Pancreas (tissue), 10 donors: ENCODE measurements around the gene TCF3. TPM values are rescaled to one million over a fixed set of nuclear protein-coding genes. Genes with fewer than 3 reads are reported as not detected.

Experiments
- ATAC-seq, 4 donors: fragments of 200-7000 bp; cut with Tn5 transposase; one replicate each; pipeline versions ENCODE4 v1.8.0 to v1.9.1; 2020; ENCODE audit warnings: mild to moderate bottlenecking in 4 of 4, moderate library complexity in 4 of 4
- DNase-seq, 6 donors: peaks; one replicate each; pipeline ENCODE4 v3.0.0-alpha.2; 2020
- FAIRE-seq: peaks from 2 replicates; lab custom pipeline; 2012; peaks lifted over from hg19 to GRCh38; lab: Jason Lieb, UNC
- H3K27ac ChIP-seq, 4 donors: fragments of 200-600 bp; sonication (generic); 1 replicate in 3 of 4; 2 replicates in 1 of 4; pipeline versions ENCODE4 v1.5.0 to v1.8.0; 2020
- H3K27me3 ChIP-seq, 4 donors: fragments of 200-600 bp; one replicate each; pipeline ENCODE4 v1.8.0; 2021
- H3K36me3 ChIP-seq, 3 donors: fragments of 200-600 bp; sonication (generic) in 1 of 3; one replicate each; pipeline versions ENCODE4 v1.5.0 to v1.8.0; 2020 to 2021
- H3K4me1 ChIP-seq, 3 donors: fragments of 200-600 bp; one replicate each; pipeline ENCODE4 v1.8.0; 2021
- H3K4me3 ChIP-seq, 4 donors: fragments of 200-600 bp; sonication (generic) in 2 of 4; one replicate each; pipeline versions ENCODE4 v1.5.0 to v1.8.0; 2020 to 2021
- H3K9me3 ChIP-seq, 4 donors: fragments of 200-600 bp; one replicate each; pipeline ENCODE4 v1.8.0; 2021
- WGBS, 2 donors: extraction: QIAGEN DNeasy Blood & Tissue Kit; methylation state at CpG; one replicate each; pipeline ENCODE4 v1.1.7; 2013; 5-methylcytosine and 5-hydroxymethylcytosine counted together
- intact Hi-C, 3 donors: fragments of 100-400 bp; cut with DNase I; formaldehyde crosslinking; loops; one replicate each; pipeline versions ENCODE4 v1.11.1 to v1.14.2; 2022
- polyA plus RNA-seq, 2 donors: library from polyadenylated mRNA; stranded (reverse); fragments of 200-250 nt; gene quantifications; one replicate each; pipeline ENCODE4 v1.2.3, GENCODE V29; 2013
- total RNA-seq, 6 donors: library from RNA; stranded (reverse); fragmentation: NEBNext Ultra II Directional in 4 of 6; extraction: Animal tissue kit (Norgen Biotek cat#: 25700) in 4 of 6; gene quantifications; one replicate each; pipeline versions ENCODE4 v1.2.1 to v1.2.4, GENCODE V29; 2021 to 2023
- TF ChIP-seq, protein P1 (sequence below), 4 donors: fragments of 200-600 bp; sonication (generic) in 3 of 4; IDR thresholded peaks; one replicate each; pipeline versions ENCODE4 v1.5.0 to v1.8.0; 2021; ENCODE audit warnings: antibody characterized with exemption in 4 of 4
- donor health status: healthy with polysubstance abuse.
- donor health status: DM: no; HTN: no; CAD: no; lungs with moderate emphysema.
- donor health status: DM: no; HTN: no; CAD: no.
- donor health status: control.
- donor health status: control.
- donor health status: Bipolar disorder and iron deficiency.
- donor health status: DM: yes; HTN: yes; CAD: no.
- donor health status: DM: no; HTN: no; CAD: no.
- donor health status: DM: no; HTN: no; CAD: no.
- donor health status: DM: yes; HTN: yes; CAD: no.

Gene TCF3
- total and polyA plus RNA-seq, 8 donors: 19.8 to 41.9 (median 26.7) TPM

DNA sequence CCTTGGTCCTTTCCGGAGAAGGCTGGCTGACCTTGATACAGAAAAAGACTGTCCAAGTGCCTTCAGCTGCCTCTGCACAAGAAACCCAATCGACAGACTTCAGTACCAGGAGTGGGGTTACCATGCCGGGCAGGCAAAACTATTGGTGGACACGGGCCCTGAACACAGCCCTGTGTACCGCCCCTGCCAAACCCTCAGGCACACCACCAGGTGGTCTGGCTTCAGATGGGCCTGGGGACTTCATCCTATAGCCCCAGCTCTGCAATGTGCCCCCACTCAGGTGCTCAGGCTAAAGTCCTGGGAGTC lies 17.5 kb downstream of the TCF3 start:
- DNase-seq (peak in 1 of 6 donors; percentile 2), ATAC-seq (no peak), FAIRE-seq (no peak)
- Histone ChIP-seq H3K9me3 (no peaks in the 10 kb centered on the region), H3K27me3 (no peaks in the 10 kb centered on the region), H3K4me3 (no peak overlapping the region), H3K36me3 (peaks cover 0 to 9% (median 0%) of the 10 kb centered on the region in 3 donors), H3K4me1 (no peaks in the 10 kb centered on the region), H3K27ac (no peak overlapping the region)
- 97 to 99% methylated on average over 5 of the region's 5 CpGs for WGBS, 2 donors
- TF ChIP-seq, protein P1, sequence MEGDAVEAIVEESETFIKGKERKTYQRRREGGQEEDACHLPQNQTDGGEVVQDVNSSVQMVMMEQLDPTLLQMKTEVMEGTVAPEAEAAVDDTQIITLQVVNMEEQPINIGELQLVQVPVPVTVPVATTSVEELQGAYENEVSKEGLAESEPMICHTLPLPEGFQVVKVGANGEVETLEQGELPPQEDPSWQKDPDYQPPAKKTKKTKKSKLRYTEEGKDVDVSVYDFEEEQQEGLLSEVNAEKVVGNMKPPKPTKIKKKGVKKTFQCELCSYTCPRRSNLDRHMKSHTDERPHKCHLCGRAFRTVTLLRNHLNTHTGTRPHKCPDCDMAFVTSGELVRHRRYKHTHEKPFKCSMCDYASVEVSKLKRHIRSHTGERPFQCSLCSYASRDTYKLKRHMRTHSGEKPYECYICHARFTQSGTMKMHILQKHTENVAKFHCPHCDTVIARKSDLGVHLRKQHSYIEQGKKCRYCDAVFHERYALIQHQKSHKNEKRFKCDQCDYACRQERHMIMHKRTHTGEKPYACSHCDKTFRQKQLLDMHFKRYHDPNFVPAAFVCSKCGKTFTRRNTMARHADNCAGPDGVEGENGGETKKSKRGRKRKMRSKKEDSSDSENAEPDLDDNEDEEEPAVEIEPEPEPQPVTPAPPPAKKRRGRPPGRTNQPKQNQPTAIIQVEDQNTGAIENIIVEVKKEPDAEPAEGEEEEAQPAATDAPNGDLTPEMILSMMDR (IDR thresholded peaks at IDR 0.05): no peak
- intact Hi-C loops: no loop called here

DNA sequence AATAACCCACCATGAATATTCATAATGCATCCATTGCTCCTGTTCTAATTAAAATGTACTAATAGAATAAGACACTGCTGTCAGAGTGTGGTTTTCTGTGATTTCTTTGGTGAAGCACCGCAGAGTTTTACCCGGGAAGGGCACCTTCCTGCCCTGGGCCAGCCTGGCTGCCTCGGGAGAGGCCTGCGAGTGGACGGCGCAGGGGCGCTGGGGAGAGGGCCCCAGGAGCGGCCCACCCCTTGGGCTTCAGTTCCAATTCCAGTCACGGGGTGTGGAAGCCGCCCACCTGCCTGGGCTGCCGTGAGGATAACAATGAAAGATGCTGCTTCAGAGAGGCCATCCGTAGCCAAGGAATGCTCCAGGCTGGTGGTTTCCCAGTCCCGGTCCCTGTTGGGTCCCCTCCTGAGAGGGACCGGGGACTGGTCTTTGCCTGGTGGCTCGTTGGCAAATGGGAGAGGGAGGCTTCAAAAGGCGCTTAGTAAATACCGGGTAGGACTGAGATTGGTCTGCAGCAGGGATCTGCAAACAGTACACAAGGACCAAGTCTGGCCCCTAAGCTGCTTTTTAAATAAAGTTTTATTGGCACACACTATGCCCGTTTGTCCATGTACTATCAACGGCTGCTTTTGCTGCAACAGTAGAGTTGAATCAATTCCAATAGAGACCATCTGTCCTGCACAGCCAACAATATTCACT lies 18.0 kb downstream of the TCF3 start:
- intact Hi-C loops: no loop called here

DNA sequence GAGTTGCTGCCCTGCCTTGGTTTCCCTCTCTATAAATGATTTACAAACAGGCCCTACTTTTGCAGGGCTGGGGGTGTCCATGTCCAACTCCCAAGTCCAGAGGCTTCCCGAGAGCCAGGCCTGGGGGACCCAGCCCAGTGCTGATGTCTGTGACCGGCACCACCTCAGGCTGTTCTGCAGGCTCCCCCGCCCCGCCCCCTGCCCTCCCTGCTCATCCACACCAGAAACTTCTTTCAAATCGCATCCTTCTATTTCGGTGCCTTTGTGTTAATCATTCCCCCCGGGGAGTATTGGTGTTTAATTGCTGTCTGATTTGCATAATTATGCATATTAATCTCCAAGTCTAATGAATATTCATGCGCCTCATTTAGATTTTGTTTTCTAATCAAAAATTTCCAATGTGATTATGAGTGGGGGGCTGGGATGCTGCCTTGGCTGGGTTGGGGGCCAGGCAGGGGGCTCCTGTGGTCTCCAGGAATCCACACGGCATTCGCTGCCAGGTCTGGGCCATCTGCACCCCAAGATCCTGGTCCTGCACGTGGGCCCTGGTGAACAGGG lies 19.1 kb downstream of the TCF3 start:
- FAIRE-seq (no peak), ATAC-seq (no peak), DNase-seq (no peak)
- Histone ChIP-seq H3K4me3 (no peak overlapping the region), H3K36me3 (no peaks in the 10 kb centered on the region), H3K9me3 (no peaks in the 10 kb centered on the region), H3K4me1 (no peaks in the 10 kb centered on the region), H3K27ac (no peak overlapping the region), H3K27me3 (no peaks in the 10 kb centered on the region)
- TF ChIP-seq, protein P1 (IDR thresholded peaks at IDR 0.05): no peak
- intact Hi-C loops: no loop called here
- WGBS, 2 donors: 92 to 97% methylated on average over 11 of the region's 11 CpGs

More for the DNA sequence above, 18.0 kb downstream of the TCF3 start:
- Histone ChIP-seq H3K36me3 (peaks cover 0 to 8% (median 0%) of the 10 kb centered on the region in 3 donors), H3K9me3 (no peaks in the 10 kb centered on the region), H3K4me1 (no peaks in the 10 kb centered on the region), H3K4me3 (no peak overlapping the region), H3K27ac (no peak overlapping the region), H3K27me3 (no peaks in the 10 kb centered on the region)
- WGBS, 2 donors: 94 to 96% methylated on average over 19 of the region's 19 CpGs
- no peak for FAIRE-seq
- DNase-seq: no peak
- no peak for ATAC-seq
- TF ChIP-seq, protein P1 (IDR thresholded peaks at IDR 0.05): no peak

DNA sequence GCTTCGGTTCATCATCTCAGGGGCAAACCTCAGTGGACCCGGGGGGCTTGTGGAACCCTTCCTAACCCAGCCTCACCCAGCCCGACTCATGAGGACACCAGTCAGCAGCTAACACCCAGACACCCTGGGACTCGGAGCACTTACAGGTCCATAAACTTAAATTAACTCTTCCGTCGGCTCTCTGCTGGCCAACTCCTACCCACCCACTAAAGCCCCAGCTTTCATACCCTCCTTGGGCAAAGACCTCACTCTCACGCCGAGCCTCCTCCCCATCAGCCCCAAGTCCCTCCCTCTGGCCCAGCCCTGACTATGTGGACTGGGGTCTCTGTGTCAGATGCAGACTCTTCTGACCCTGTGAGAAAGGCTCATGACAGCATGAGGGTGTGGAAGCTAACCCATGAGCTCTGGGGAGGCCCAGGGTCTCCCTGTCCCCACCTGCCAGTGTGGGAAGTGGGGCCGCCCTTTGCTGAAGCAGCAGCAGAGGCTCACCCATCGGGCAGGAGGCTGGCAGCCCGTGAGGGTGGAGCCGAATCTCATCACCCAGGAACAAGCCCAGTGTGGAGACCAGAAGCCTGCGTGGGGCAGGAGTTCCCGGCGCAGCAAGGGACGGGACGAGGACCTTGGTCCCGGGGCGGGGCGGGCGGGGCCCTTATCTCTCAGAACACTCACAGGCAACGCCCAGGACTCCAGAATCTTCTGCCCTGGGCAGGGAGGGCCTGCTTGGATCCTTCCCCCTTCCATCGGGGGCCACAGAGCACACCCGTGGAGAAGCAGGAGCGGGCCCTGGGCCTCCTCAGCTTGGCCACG lies 19.8 kb downstream of the TCF3 start:
- FAIRE-seq (no peak), ATAC-seq (no peak), DNase-seq (peak in 2 of 6 donors; percentile 6 to 53)
- Histone ChIP-seq H3K4me1 (no peaks in the 10 kb centered on the region), H3K9me3 (no peaks in the 10 kb centered on the region), H3K36me3 (no peaks in the 10 kb centered on the region), H3K27ac (no peak overlapping the region), H3K27me3 (no peaks in the 10 kb centered on the region), H3K4me3 (no peak overlapping the region)
- 93 to 95% methylated on average over 24 to 26 of the region's 26 CpGs for WGBS, 2 donors
- TF ChIP-seq, protein P1 (IDR thresholded peaks at IDR 0.05): no peak
- intact Hi-C loops: no loop called here
